ENCODE data around the gene FAM163B.

Gene FAM163B

GRCh38 chr9:133609311-133610098 lies at the start of gene FAM163B:
Gene FAM163B (minus strand): TSS chr9:133609389. CDS start chr9:133580223, 29,166 bp downstream.
- DNase-seq: peak; percentile 11

DNA sequence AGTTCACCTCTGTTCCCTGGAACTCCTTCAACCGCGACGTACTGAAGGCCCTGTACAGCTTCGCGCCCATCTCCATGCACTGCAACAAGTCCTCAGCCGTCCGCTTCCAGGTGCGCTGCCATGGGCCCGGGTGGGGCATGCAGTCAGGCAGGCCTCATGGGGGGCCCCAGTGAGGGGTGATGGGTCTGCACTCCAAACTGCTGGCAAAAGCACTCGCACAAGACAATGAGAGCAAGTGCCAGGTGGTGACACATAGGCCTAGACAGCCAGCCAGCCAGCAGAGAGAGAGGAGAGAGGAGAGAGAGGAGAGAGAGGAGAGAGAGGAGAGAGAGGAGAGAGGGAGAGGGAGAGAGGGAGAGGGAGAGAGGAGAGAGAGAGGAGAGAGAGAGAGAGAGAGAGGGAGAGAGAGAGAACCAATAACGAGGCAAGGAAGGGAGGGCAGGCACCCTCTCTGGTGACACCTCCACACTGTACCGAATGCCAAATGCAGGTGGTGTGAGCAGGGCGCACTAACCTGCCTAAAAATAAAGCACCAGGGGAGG lies 48.0 kb upstream of the FAM163B start:
- no peak for DNase-seq

- no peak for DNase-seq
Measured at GRCh38 chr9:133656211-133657119, 47.3 kb upstream of the FAM163B start.

GRCh38 chr9:133655701-133656100 lies 46.5 kb upstream of the FAM163B start:
- DNase-seq: no peak

DNA sequence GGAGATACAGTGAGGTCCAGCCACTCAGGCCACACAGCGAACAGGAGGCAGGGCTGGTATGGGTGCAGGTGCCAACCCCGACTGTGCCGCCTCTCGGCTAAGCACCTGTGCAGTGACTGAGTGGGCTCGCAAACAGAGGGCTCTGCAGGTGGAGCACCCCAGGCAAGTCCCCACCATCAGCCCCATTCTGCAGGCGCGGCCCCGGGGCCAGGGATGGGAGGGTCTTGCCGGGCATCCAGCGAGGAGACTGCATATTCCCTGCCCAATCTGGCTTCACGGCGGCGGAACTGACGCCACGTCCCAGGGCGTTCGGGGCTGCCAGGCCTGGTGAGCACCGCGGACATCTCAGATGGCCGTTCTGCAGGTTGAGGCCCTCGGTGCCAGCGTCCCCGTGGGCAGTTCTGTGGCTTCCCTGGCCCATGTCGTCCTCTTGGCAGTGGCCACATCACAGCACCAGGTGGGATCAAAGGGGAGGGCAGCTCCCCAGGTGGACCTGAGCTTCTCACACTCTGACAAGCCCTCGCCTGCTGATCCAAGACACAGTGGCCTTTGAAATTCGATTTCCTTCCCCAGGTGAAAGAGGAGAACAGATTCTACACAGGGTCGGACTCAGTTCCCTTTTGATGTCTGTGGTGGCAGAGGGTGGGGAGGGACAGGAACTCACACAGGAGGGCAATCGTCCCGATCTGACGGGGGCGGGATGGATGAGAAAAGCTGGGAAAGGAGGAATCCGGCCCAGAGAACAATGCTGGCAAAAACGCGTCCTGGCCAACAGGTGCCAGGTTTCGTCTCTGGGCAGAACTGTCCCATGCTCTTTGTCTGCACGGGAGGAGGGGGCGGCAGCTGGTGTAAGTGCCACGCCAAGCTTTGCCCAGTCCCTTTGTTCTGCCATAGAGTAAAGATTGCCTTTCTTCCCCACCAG lies 45.8 kb upstream of the FAM163B start:
- DNase-seq: no peak

DNA sequence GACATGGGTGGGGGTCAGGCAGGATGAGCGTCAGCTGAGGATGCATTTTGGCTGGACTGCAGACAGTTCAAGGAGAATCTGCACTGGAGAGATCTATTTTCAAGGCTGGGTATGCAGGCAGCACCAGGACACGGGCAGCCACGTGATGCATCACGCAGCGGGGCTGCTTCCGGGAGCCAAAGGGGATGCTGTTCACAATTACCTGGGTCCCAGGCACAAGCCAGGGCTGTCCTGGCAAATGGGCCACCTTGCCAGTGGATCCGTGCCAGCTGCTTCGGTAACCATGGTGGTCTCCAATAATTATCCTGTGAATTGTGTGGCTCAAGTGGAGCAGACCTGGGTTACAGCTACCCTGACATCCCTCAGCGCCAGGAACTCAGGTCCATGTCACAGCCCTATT lies 44.4 kb upstream of the FAM163B start:
- DNase-seq: no peak

DNA sequence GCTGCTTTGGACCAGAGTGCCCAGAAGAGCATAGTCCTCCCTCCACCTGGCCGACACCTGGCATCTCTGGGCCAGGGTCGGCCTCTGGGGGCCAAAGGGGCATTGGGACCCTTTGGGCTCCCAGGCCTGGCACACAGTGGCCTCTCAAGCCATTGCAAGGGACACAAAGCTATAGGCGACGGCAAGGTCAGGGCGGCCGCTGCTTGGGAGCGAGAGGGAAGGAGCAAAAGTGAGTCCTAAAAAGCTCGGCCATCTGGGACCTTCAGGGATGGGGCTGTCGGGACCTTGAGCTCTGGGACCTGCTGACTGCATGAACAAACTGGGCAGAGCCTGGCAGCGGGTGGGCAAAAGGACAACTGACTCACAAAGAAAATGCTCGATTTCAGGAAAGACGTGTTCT lies 40.8 kb upstream of the FAM163B start:
- DNase-seq: no peak

DNA sequence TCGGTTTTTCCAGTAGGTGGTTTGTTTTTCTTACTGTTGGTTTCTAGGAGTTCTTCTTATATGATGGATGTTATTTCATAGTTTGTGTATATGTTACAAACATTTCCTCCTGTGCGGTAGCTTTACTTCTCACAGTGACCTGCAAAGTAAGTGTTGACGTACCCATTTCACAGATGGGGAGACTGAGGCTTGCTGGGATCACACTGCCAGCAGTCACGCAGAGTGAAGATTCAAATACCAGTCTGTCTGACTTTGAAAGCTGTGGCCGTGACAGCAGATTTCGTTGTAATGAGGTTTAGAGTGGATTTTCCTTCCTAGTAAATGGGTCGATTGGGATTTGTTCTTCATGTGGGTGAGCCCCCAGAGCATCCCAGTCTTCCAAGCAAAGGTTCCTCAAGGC lies 40.0 kb upstream of the FAM163B start:
- DNase-seq: no peak

- no peak for DNase-seq
Measured at GRCh38 chr9:133647765-133648469, 38.7 kb upstream of the FAM163B start.

- no peak for DNase-seq
Measured at GRCh38 chr9:133647148-133647547, 38.0 kb upstream of the FAM163B start.

DNA sequence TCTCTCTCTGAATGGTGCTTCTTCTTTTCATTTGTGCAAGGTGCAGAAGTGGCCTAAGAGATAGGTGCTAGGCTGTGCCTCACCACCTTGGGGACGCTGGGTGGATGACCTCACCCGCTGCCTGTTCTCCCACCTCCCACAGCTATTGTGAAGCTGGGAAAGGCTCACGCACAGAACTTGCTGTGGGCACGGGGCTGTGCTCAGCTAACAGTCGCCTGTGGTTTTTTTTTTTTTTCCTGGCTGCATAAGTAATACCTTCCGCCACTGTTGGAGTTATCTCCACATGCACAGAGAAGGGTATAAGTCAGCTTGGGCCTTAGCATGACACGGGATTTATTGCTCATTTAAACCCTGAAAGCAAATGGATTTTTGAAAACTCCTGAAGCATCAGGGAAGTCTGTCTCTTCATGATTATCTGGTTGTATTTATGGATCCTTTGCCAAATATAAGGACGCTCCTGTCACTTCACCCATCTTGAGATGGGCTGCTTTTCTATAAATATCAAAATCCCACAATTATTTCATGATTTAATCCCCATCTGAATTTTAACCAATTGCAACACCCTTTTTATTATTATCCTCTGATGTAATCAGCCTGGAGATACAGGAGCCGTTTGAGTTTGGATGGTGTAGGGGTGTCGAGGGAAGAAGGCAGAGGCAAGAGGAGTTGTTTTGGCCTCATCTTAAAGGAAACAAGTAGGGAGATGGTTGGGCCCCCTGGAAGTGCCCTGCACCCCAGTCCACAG lies 36.0 kb upstream of the FAM163B start:
- DNase-seq: no peak

DNA sequence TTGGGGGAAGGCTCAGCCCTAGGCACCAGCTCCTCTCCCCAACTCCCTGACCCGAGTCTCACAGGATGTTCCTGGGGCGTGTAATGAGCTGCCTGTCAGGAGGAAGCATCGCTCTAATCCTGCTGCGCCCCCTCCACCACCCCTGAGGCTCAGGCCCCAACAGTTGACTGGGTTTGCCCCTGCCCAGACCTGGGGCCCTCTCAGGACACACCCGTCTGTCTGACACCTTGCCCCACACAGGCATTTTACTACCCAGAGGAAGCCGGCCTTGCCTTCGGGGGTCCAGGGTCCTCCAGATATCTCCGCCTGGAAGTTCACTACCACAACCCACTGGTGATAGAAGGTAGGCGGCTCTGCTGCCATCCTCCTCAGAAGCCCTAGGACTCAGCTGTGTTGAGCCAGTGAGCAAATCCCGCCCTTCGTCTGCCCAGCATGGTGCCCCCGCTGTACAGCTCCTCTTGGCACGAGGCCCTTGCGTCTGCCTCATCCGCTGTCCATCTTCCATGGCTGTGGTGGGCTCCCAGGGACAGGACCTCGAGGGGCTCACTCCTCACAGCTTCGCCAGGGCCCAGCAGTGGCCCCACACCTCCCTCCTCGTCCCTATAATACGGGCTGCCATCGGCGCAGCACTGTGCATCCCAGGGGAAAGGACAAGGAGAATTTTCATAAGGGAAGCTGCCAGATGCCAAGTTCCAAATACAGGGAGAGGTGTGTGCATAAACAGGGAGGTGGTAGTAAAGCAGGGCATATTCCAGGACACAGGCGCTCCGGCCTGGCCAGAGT lies 35.0 kb upstream of the FAM163B start:
- no peak for DNase-seq

- no peak for DNase-seq
Measured at GRCh38 chr9:133643362-133643755, 34.2 kb upstream of the FAM163B start.

DNA sequence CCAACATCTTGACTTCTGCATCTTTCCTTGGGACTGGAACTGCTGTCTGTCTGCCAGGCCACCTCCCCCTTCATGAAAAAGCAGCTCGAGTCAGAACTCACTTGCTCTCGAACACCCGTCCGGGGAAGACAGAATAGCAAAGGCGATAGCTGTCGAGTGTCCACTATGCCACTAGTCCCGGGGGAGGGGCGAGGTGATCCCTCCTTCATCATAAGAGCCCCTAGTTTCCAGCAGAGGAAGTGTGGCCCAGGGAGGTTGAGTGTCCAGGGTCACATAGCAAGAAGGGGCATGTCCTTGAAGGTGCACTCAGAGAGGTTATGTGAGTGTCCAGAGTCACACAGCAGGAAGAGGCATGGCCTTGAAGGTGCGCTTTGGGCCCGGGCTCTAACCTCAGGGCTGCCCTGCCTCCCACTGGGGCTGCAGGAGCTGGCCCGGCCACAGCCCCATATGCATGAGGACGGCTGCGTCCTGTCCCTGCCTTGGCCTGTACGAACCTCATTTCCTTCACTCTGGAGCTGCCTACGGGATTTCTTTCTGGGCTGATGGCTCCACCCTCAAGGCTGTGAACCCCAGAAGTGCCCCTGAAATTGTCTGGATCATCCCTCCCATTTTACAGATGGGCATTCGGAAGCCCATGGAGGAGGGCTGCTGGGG lies 33.6 kb upstream of the FAM163B start:
- no peak for DNase-seq

DNA sequence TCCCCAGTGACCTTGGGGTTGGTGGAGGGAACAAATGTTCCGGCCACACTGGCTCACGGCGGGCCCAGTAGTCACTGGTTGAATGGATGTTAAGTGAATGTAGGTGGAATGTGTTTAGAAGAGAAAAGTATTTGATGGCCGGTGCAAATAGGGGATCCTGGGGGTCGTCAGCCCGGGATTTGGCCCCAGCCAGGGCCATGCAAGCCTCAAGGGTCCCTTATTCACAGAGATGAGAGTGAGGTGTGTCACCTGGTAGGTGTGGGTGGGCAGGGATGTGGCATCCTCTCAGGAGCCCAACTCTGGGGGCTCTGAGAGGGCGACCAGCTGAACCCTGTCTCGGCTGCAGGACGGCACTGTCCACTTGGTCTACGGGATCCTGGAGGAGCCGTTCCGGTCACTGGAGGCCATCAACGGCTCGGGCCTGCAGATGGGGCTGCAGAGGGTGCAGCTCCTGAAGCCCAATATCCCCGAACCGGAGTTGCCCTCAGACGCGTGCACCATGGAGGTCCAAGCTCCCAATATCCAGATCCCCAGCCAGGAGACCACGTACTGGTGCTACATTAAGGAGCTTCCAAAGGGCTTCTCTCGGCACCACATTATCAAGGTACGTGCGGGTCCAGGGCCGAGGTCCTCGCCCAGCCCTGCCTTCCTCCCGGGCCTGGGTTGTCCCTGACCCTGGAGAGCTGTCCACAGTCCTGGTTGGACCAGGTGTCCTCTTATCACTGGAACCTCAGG lies 32.8 kb upstream of the FAM163B start:
- DNase-seq: no peak

DNA sequence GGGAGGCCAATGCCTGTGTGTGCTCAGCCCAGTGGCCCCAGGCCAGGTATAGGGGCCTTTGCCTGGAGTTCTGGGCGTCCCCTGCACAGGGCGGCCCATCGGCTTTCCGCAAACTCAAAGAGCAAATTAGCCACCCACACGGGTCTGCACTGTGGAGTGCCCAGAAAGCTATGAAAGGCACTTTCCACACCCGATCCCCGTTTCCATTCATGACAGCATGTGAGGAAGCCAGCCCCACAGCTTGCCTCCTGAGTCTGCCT lies 32.1 kb upstream of the FAM163B start:
- DNase-seq: no peak

- no peak for DNase-seq
Measured at GRCh38 chr9:133640580-133641395, 31.6 kb upstream of the FAM163B start.

- no peak for DNase-seq
Measured at GRCh38 chr9:133640160-133640559, 31.0 kb upstream of the FAM163B start.
